Left forelimb (tissue), 1 donor: ENCODE results near the gene TPCN1.

ENCODE experiments used
- DNase-seq: peaks from one replicate; pipeline ENCODE4 v3.0.0-alpha.2; 2018; ENCODE audit warnings: low spot score

Gene TPCN1

DNA sequence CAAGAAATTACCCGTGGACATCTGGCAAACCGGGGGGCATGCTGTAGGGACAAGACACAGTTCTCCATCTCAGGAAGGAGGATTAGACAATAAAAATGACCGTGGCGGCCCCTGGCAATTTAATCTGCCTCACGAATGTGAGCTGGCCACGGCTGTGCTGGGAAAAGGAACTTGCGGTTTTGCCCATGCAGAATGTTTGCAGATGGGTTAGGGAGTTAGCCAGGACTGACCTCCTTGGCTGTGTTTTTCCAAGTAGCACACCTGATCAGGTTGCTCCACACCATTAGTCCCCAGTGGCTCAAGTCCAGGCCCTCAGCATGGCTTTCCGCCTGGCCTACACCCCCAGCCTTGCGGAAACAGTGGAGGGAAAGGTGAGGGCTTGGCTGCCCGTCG lies 20.8 kb downstream of the TPCN1 start:
- DNase-seq, result no peak

DNA sequence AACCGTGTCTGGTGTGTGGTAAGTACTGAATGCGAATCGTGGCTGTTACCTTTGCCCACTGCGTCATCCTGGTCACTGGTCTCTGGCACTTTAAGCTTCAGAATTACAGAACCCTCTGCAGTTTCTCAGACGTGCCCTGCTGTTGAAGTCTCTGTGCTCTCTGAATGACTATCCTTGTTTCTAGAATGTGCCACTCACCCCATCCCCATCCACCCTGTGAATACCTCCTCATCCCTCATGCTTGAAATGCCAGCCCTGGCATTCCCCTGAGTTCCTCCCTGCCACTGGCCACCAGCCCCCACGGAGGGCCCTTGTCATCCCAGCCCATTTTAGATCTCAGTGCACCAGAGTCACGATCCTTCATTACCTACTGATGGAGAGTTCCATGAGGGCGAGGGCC lies 21.3 kb downstream of the TPCN1 start:
- DNase-seq, result no peak

DNA sequence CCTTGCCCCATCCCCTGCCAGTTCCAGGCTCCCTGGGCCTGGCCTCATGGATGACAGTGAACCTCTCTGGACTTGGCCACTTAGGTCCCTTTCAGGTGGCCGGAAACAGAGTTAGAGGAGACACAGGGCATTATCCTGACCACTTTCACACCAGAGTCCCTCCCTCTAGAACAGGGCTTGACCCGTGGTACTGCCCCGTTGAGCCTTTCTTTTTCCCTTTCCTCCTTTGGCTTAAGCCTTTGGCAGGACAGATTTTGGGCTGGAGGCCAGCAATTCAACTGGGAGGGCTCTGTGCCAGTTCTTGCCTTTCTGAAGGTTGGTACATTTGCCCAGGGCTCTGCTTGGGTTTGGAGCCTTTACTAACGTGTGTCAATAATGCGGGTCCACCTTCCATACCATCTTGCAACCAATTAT lies 22.8 kb downstream of the TPCN1 start:
- no peak for DNase-seq

DNA sequence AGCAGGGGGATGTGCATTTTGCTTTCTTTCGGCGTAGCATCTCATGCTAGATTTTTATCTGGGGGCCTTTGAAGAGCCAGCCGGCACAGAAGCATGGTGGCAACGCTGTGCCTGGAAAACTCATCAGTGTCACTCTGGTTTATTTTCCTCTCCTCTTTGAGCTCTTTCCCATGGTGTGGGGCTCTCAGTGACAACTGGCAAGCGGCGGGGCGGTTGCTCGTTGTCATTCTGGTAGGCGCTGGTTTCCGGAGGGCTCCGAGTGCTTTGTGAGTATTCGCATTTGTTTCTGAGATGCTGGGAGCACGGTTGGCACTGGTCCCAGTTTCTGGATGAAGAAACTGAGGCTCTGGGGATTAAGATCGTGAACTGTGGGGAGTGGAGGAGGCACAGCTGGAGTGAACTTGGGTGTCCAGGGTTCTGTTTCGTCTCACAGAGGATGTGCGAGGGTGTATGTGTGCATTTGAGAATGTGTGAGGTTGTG lies 23.3 kb downstream of the TPCN1 start:
- no peak for DNase-seq

DNA sequence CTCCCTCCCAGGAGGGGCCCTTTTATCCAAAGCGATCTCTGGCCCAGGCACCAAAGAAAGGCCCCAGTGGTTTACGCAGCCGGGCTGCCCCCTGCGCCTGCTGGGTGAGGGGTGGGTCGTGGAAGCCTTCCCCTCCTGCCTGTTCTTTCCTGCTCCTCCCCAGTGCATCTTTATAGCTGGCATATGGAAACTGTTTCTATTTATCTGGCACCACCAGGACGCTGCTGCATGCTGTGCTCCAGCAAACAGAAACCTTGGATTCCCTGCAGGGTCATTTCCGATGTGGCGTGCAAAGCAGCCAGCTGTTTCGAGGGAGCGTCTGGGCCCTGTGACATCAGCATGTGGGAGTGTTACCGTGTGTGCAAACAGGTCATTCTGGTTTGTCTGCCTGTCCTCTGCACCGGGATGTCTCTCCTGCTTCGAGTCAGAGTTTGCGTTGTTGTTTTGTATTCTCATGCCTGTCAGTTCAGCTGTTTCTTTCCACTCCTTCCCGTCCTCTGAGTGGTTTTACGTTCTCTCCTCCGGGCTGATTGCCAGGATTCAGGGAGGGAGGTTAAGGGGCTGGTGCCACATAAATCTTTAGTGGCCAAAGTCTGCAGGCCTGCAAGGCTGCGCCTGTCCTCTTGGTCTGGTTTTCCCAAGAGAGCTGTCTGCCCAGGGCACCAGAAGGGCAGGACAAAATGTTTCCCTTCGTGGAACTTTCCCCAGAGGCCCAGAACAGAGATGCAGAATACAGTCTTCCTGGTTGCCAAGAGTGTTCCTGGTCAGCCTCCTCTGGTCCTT lies 24.6 kb downstream of the TPCN1 start:
- DNase-seq, result peak; percentile 86

DNA sequence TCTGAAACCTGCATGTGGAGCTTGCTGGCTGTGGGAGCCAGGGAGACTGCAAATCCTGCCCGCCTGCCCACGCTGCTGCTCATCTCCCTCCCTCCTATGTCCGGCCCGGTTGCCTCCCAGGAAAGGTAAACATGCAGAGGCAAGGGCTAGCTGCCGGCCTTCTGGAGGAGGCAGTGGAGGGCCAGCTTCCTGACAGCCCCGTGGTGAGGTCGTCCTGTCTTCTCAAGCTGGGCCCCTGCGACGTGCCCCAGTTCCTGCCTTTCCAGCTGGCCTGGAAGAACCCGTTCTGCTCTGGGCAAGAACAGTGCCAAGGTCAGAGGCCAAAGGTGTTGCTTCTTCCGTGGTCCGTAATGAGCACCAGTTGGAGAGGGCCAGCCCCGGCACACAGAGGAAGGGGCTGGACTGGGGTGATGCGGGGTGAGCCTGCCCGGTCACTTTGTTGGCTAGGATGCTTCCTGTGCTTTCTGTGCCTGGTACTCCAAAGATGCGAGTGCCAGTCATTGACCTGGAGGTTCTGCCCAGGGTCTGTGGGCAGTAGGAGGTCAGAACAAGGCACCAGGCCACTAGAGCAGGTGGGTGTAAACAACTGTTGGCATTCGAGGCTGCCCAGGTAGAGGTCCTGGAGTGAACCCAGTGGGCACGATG lies 25.3 kb downstream of the TPCN1 start:
- no peak for DNase-seq

DNA sequence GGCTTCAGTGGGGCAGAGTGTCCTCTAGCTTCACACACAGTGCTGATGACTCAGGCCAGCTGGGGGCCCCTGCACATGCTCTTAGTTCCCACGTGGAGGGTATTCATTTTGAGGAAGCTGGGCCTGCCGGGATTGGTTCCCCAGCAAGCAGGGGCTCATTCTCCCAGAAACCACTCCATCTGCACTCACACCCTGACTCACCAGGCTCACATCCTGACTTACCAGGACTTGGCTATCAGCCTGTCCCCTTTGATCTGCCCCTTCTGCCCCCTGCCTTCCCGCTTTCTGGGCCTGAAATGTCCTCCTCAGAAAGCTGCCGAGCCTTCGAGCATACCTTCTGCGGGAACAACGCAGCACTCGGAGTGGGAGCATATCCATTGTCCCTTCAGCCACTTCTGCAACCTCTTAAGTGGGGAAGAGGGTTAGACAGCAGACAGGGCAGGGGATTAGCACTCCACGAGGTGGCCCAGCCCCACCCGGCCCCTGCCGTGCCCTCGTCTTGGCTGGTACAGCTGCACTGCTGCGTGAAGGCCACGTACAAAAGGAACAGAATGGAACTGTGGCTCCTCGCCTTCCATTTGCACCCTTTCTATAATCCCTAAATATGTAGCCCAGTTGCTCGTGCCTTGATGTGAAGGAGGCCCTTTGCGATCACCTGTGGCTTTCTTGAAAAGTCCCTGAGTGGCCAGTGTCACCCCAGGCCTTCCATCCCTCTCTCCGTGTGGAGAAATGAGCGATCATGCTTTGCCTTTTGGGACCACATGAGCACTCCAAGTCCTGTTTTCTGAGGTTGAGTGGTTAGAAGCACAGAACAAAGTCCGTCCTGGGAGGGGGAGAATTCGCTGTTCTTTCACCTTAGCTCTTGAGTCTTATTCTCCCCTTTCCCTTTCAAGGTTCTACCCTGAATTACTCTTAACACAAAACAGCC lies 26.1 kb downstream of the TPCN1 start:
- DNase-seq, result no peak

DNA sequence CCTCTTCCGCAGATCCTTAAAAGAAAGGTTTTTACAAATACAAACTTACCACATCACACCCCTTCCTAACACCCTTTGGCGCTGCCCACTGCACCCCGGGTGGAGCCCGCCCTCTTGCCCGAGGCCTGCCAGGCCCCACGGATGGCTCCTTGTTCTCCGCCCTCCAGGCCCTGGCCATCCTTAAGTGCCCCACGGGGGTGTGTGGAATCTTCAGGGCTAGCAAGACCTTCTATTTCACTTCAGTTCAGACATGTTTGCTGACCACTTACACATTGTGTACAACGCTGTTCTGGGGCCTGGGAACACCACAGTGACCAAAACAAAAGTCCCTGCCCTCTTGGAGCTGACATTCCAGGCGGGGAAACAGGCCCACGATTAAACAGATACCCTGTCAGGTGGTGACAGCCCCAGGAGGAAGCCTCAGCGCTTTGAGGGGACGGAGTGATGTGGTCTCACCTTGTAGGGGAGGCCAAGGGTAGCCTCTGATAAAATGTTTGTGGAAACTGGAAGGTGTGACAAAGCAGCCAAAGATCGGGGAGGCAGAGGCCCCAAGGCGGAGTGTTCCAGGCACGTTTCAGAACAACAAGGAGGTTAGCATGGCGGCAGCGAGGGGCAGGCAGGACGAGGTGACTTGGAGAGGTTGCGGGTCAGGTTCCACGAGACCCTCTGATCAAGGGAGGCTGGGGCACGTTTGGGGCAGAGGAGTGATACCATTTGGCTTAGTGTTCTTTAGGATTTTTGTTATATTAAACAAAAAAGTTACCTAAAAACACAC lies 27.0 kb downstream of the TPCN1 start:
- no peak for DNase-seq

DNA sequence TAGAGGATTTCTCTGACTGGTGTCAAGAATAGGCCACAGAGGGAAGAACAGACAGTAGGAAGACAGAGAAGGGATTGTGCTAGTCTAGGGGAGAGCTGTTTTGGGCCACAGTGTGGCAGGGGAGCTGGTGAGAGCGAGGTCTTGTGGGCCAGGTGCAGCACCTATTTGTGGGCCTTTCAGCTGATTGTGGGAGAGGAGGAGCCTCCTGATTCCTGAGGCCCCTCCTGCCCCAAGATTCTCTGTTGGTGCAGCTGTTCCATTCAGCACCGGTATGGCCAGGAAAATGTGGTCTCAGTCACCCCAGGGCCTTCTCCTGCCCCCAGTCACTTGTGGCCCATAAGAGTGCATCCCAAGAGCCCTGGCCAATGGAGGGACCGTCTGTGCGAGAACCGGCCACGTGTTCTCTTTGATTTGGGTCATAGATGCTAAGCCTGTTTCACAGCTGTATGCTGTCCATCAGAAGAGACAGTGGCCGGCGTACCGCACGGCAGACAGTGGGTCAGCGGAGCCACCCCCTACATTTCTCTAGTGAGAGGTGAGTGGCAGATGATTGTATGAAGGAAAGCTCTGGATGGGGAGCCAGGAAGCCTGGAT lies 27.7 kb downstream of the TPCN1 start:
- no peak for DNase-seq

DNA sequence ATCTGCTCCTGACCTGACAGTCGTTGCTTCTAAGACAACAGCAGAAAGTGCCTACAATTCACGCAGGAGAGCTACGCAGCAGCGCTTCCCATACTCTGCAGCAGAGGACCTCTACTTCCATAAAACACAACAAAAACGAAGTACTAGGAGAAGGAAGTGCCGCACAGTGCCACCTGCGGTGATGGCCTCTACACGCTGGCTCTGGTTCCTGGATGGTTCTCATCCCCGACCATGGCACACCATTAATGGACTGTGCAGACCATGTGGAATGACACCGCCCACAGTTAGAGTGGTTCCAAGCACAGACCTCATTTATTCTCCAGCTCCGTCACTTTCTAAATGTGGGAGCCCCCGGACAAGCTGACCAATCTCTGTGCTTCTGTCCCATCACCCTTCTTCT lies 28.3 kb downstream of the TPCN1 start:
- DNase-seq, result no peak

DNA sequence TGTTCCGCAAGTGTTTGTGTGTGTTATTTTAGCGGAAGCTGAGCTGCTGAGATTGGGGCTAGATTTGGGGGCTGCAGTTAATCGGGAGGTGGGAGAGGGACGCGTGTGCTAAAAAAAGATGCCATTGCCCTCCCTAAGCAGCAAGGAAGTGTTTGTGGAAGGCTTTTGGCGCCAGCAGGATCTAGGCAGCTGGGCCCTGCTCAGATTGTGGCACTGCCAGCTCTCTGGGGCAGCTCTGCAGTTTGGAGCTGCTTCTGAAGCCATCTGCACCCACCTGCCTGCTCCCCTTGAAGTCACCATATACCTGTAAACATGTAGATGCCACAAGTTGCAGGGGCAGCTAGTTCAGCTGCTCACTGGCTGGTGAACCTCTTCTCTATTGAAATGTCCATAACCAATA lies 28.8 kb downstream of the TPCN1 start:
- no peak for DNase-seq

DNA sequence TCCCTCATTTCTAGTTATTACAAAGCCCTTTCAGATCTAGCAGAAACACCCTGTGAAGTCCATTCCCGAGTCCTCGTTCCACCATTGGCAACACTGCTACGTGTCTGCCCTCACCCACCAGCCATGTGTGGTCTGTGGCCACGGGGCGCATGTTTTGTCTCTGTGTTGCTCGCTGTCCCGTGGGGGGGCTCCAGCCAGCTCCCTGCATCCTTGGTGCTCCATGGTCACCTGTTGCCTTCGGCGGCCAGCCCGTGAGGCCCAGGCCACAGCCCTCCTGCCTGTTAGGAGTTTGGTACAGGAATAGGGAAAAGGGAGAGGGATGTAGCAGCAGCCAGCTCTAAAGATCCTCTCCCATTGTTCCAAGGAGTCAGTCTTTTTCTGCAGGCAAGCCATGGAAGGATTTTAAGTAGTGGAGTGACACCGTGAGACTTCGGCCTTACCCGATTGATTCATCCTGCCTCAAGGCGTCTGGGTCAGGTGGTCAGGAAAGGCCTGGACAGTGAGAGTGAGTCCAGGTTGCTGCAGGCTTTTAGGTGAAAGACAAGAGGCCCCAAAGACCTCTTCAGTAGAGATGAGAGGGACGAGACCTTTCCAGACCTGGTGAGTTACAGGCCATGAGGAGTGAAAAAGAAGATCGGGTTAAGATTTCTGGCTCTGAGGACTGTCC lies 30.3 kb downstream of the TPCN1 start:
- no peak for DNase-seq

DNA sequence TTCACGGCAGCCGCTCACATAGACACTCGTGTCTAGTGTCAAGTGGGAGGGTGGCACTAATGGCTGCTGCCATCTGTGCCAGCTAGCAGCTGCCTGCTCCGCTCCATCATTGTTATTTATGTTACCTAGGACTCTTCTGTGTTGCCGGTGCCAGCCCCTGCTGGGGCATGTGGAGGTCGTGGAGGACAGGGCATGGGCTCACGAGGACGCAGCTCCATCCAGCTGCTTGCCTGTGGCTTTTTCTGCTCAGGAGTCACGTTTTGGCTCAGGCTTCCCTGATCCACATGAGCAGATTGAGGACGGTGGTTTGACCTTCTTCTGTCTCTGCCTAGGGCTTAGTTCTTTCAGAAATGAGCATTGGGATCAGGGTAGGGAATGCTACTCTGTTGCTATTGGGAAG lies 31.2 kb downstream of the TPCN1 start:
- no peak for DNase-seq

DNA sequence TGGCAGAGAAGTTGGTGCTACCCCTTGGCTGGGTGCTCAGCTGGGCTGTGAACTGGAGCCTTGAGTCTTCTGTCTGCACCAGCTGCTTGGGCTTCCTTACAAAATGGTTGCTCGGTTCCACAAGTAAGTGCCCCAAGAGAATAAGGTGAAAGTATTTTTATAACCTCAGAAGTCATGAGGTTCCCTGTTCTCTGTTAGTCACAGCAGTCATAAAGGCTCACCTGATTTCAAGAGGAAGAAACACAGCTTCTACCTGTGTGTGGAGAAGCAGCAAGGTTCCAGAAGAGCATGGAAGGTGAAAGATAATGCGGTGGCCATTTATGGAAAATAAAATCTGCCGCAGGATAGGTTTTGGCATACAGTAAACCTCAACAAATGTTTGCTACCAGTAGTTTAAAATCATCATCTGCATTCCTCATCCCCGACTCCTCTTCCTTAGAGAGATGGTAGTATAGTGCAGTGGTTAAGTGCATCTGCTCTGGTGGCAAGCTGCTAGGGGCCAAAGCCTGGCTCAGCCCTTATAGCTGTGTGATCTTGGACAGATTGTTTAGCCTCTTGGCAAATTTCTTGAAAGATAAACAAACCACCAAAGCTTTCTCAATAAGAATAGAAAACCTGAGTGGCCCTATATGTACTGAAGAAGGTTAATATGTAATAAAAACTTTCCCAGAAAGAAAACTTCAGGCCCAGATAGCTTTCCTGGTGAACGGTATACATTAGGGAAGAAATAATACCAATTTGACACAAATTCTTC lies 32.4 kb downstream of the TPCN1 start:
- no peak for DNase-seq

DNA sequence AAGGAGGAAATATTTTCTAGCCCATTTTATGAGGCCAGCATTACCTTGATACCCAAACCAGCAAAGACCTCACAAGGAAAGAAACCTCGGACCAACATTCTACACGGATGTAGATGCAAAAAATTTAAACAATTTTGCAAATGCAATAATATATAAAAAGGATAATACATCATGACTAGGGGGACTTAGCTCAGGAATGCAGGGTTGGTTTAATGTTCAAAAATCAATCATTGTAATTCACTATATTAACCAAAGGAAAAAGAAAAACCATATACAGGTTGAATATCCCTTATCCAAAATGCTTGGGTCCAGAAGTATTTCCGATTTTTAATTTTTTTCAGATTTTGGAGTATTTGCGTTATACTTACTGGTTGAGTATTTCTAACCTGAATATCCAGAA lies 33.0 kb downstream of the TPCN1 start:
- no peak for DNase-seq

DNA sequence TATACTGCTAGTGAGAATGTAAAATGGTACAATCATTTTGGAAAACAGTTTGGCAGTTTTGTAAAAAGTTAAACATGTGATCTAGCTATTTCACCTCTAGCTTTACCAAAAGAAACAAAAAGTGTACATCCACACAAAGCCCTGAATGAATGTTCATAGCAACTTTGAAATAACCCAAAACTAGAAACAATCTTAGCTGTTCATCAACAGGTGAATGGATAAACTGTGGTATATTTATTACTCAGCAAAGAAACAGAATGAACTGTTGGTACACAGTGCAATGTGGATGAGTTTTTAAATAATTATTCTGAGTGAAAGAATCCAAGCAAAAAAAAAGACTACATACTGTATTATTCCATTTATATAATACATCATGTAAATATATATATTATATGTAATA lies 36.3 kb downstream of the TPCN1 start:
- DNase-seq, result no peak

DNA sequence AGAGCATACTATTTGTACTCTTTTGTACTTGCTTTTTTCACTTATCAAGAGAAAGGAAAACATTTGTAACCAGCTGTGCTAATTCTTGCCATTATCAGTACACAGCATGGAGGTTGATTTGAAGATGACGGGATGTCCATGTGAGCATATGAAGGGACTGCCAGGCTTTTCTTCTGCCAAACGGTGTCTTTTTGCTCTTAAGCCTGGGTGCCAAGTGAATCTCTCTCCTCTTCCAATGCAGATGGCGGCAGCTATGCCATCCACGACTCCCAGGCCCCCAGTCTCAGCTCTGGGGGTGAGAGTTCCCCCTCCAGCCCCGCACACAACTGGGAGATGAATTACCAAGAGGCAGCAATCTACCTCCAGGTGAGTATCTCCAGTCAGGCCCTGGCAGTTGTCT lies 38.9 kb downstream of the TPCN1 start:
- DNase-seq, result no peak

DNA sequence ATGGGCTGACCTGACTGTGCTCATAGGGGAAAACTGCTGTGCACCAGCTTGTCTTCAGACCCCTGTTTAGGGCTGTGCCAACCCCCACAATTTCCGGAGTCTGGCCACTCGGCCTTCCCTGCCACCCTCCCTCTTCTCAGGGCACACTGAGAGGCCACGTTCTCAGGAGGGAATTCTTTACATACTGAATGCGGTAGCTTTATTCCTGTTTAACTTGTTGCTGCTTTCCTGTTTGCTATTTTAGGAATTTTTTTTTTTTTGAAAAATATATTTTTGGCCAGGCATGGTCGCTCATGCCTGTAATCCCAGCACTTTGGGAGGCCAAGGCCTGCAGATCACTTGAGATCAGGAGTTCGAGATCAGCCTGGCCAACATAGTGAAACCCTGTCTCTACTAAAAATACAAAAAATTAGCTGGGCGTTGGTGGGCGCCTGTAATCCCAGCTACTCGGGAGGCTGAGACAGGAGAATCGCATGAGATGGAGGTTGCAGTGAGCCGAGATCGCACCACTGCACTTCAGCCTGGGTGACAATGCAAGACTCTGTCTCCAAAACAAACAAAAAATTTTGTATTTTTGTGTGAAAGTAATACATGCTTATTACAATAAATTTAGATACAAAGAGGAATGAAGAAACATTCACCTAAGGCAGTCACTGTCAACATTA lies 39.5 kb downstream of the TPCN1 start:
- no peak for DNase-seq

DNA sequence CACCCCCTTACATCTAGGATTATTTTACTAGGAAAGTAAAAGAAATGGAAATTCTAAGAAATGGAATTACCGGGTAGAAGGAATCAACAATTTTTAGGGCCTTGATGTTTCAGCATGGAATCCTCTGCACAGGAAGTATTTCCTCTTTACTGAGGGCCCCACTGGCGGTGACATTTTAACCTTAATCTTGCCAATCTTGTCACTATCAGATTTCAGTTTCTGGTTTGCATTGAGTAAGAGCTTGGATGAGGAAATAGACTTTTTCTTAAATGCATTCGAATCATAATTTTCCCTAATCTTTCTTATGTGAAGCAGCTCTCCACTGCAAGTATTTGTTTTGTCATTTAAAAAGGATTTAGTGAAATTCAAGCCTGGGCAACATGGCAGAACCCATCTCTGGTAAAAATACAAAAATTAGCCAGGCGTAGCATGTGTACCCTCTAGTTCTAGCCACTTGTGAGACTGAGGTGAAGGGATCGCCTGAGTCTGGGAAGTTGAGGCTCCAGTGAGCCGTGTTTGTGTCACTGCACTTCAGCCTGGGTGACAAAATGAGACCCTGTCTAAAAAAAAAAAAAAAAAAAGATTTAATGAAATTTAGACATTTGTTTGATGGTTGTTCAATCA lies 40.7 kb downstream of the TPCN1 start:
- DNase-seq, result no peak
